ENCODE measurements around the gene PNISR. TPM values are rescaled to one million over a fixed set of nuclear protein-coding genes. Genes with fewer than 3 reads are reported as not detected.
A peak's percentile ranks its signal among the peaks of the same experiment; 100 is the strongest.

The PNISR gene
- total and polyA plus RNA-seq, 2 of the 13 experiments (the other 11 are each of a cell fraction or from before 2014, with no cell fraction given) = 43.0 to 48.0 TPM

GRCh38 chr6:99425647-99426450, 741 bp upstream of the PNISR start (continued):
- no peak for TF ChIP-seq HMG20B (CRISPR knock-in tag; conservative IDR thresholded peaks at IDR 0.05)
- TF ChIP-seq ZBTB34 (CRISPR knock-in tag; IDR thresholded peaks at IDR 0.05) = no peak; the same call in 1 of the 2 replicates
- TF ChIP-seq ZNF317 (CRISPR knock-in tag; IDR thresholded peaks at IDR 0.05) = no peak
- TF ChIP-seq TBP (CRISPR knock-in tag; IDR thresholded peaks at IDR 0.05) = no peak
- no peak for TF ChIP-seq CSRNP1 (CRISPR knock-in tag; IDR thresholded peaks at IDR 0.05)
- TF ChIP-seq THAP8 (CRISPR knock-in tag; IDR thresholded peaks at IDR 0.05; ENCODE audit: borderline replicate concordance) = no peak
- no peak for TF ChIP-seq ZSCAN21 (CRISPR knock-in tag; IDR thresholded peaks at IDR 0.05; ENCODE audit: borderline replicate concordance)
- TF ChIP-seq TRIM24 (CRISPR knock-in tag; IDR thresholded peaks at IDR 0.05) = no peak
- no peak for TF ChIP-seq SRSF9 (IDR thresholded peaks at IDR 0.05; ENCODE audit: borderline replicate concordance, insufficient read depth, low read depth, low read length, poor library complexity, severe bottlenecking)
- TF ChIP-seq NR0B2 (CRISPR knock-in tag; IDR thresholded peaks at IDR 0.05) = no peak
- no peak for TF ChIP-seq FOSL2 (CRISPR knock-in tag; IDR thresholded peaks at IDR 0.05)
- TF ChIP-seq TCF7 (IDR thresholded peaks at IDR 0.05; ENCODE audit: low read depth) = no peak
- peak; percentile 66; the same call in 1 of the 2 replicates for TF ChIP-seq MBD4 (IDR thresholded peaks at IDR 0.05; ENCODE audit: borderline replicate concordance, low read length)
- no peak for TF ChIP-seq IRX3 (CRISPR knock-in tag; IDR thresholded peaks at IDR 0.05; ENCODE audit: borderline replicate concordance, low read depth)
- TF ChIP-seq FLYWCH1 (CRISPR knock-in tag; IDR thresholded peaks at IDR 0.05) = no peak
- TF ChIP-seq ZKSCAN1 (IDR thresholded peaks at IDR 0.05; ENCODE audit: low read length) = no peak
- no peak for TF ChIP-seq ZIK1 (CRISPR knock-in tag; IDR thresholded peaks at IDR 0.05; ENCODE audit: borderline replicate concordance, low read depth)
- TF ChIP-seq ZNF17 (CRISPR knock-in tag; IDR thresholded peaks at IDR 0.05) = no peak
- TF ChIP-seq GTF2F1 (IDR thresholded peaks at IDR 0.05; ENCODE audit: low read length) = no peak
- peak; percentile 49 for TF ChIP-seq TAF1 (CRISPR knock-in tag; IDR thresholded peaks at IDR 0.05)
- no peak for TF ChIP-seq PRMT3 (CRISPR knock-in tag; IDR thresholded peaks at IDR 0.05; ENCODE audit: borderline replicate concordance, low read depth)
- TF ChIP-seq ZBTB49 (CRISPR knock-in tag; IDR thresholded peaks at IDR 0.05; ENCODE audit: borderline replicate concordance) = no peak
- TF ChIP-seq SMARCE1 (IDR thresholded peaks at IDR 0.05; ENCODE audit: borderline replicate concordance) = no peak
- TF ChIP-seq ZNF460 (CRISPR knock-in tag; IDR thresholded peaks at IDR 0.05; ENCODE audit: borderline replicate concordance) = no peak

All from HepG2 (cell line).